Stimulated activated CD4-positive, alpha-beta T cell treated with anti-CD3 and anti-CD28 coated beads, TNF-alpha, amount 100 ng/mL, for 1 hour (primary cell): Measurements from ENCODE around the gene CDK5R2.

Source experiments
- DNase-seq, 3 donors: peaks; one replicate each; pipeline ENCODE4 v3.0.0-alpha.2; 2020; ENCODE audit warnings: low read depth in 3 of 3, low spot score in 1 of 3

The CDK5R2 gene

GRCh38 chr2:219001577-219002394 lies 42.3 kb downstream of the CDK5R2 start:
- no peak for DNase-seq

- DNase-seq, result no peak
These were observed 43.2 kb downstream of the CDK5R2 start for GRCh38 chr2:219002395-219003266.

- DNase-seq, result no peak
These were observed 43.8 kb downstream of the CDK5R2 start for GRCh38 chr2:219003267-219003634.

GRCh38 chr2:219003979-219004378 lies 44.5 kb downstream of the CDK5R2 start:
- no peak for DNase-seq

GRCh38 chr2:219009294-219009693 lies 49.8 kb downstream of the CDK5R2 start:
- no peak for DNase-seq

- no peak for DNase-seq
These were observed 50.8 kb downstream of the CDK5R2 start for GRCh38 chr2:219010162-219010756.

- no peak for DNase-seq
These were observed 51.4 kb downstream of the CDK5R2 start for GRCh38 chr2:219010873-219011272.
